Activated CD4-positive, alpha-beta T cell treated with anti-CD3 and anti-CD28 coated beads for 4 hours (primary cell): ENCODE measurements around the gene TENT5C.

Experiments used
- DNase-seq, 2 donors: peaks; one replicate each; pipeline ENCODE4 v3.0.0-alpha.2; 2020

Gene TENT5C

GRCh38 chr1:117573386-117574023, 32.3 kb upstream of the TENT5C start:
- no peak for DNase-seq

DNA sequence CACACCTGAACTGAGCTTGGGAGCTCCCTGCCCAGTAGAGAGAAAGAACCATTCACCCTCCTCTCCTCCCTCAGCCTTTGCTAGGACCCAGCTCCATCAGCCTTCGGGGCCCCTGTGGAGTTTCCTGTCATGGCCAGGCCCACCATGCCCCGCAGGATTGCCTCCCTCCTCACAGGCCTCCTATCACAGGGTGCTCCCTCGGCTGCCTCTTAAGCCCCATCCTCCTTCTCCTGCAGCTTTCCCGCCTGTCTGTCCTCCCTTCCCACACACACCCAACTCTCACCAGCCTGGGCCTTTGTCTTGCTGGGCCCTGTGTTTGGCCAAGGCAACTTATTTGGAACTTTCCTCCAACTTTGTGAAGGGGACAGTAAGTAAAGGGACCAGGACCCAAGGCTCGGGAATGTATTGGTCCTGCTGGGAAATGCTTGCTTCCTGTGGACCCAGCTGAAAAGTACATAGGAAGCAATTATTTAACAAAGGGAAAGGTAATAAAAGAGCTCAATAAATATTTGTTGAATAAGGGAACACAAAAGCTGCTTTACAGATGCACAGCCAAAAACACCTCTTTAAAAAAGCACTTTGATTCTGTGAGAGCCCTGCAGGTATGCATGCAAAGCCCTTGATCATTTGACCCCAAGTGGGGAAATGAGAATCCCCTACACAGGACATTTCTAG, 31.6 kb upstream of the TENT5C start:
- no peak for DNase-seq

DNA sequence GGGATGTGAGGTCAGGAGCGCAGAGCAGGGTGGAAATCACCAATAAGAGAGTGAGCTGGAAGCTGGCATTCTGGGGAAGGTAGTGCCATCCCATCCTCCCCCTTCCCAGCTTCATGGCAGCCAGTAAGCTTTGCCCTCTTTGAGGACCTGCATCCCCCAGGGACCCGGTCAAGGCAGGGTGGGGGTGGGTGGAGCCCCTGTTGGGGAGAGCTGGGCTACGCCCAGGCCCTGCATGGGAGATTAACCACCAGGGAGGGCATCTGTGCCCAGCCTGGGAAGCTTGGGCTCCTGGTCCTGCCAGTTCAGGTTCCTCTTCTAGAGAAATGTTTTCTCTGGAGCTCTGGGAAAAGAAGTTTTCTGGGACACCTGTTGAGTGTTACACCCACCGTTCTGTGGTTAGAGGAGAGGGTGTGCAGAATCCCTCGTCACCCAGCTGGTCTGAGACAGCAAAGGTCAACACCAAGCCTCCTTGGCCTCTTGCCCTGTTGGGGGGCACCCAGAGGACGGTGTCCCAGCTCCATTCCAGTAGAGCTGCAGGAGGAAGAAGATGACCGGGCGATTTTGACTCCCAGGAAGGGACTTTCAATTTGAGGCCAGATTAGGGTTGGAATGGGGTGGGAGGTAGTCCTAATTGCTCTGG, 30.1 kb upstream of the TENT5C start:
- DNase-seq: no peak

DNA sequence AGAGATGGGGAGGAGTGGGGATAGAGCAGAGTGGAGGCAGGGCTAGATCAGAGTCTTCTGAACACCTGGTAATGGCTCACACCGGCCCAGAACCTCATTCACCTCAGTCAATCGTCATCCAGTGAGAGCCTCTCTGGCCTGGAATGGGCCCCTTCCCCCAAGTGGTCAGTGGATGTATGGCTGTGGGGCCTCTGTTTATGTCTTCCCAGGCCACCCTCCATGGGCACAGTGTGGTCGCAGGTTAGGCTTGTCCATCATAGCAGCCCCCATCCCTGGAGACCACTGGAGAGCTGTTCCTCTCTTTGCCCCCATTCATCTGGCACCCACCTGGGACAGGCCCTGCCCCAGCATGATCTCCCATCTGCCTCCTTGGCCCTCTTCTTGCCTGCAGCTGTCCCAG, 29.6 kb upstream of the TENT5C start:
- DNase-seq: no peak

- no peak for DNase-seq
Observed at GRCh38 chr1:117577191-117577885, 28.5 kb upstream of the TENT5C start.

GRCh38 chr1:117578466-117578865, 27.4 kb upstream of the TENT5C start:
- no peak for DNase-seq

- DNase-seq: no peak
Observed at GRCh38 chr1:117579221-117579906, 26.5 kb upstream of the TENT5C start.

GRCh38 chr1:117580436-117580835, 25.4 kb upstream of the TENT5C start:
- no peak for DNase-seq

DNA sequence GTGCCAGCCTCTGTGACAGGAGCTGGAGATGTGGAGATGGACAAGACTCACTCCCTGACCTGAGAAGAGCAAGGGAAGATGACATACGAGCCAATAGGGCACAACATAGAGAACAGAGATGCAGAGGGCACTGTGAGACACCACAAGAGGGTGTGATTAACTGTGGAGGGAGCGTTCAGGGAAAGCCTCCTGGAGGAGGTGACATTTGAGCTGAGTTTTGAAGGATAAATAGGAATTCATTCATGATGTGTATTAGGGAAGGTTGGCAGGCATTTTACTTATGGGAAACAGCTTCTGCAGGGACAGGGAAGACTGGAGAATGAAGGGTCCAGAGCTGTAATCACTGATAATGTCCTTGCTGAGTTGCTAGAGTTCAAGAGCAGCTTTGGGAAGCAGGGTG, 25.0 kb upstream of the TENT5C start:
- no peak for DNase-seq

DNA sequence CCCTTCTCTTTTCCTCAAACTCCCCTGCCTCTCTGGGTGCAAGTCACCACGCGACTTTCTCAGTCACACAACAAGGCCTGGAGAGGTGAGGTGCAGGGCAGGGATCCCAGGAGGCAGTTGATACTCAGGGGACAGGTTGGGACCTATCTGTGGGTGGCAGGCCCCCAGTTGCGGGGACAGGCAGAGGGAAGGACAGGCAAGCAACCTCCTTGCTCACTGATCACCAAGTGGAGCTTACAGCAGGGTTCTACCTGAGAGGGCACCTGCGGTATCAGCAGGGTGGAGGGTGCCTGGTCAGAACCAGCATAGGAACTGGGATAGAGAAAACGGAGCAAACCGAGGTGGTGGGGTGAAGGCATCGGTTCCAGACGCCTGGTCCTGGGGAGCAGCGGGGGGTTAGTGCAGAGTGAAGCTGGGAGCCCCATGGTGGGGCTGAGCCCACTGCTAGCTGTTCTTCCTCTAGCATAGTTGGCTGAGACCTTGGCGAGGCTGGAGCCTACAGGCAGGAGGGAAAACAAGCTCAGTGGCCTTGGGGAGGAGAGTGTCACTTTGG, 24.4 kb upstream of the TENT5C start:
- DNase-seq: no peak

GRCh38 chr1:117582451-117582850, 23.4 kb upstream of the TENT5C start:
- DNase-seq: no peak

DNA sequence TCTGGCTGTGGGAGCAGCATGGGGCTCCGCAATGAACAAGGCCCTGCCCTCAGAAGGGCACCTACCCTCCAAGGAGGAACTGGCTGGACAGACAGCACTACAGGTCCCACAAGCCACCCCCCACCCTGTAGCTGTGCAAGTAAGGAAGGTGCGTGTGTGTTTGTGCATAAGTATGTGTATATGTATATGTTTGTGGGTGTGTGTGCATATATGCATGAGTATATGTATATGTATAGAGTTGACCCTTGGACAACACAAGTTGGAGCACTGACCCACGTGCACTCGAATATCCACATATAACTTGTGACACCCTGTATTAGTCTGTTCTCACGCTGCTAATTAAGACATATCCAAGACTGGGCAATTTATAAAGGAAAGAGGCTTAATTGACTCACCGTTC, 22.6 kb upstream of the TENT5C start:
- no peak for DNase-seq

GRCh38 chr1:117584181-117584580, 21.7 kb upstream of the TENT5C start:
- DNase-seq: no peak

DNA sequence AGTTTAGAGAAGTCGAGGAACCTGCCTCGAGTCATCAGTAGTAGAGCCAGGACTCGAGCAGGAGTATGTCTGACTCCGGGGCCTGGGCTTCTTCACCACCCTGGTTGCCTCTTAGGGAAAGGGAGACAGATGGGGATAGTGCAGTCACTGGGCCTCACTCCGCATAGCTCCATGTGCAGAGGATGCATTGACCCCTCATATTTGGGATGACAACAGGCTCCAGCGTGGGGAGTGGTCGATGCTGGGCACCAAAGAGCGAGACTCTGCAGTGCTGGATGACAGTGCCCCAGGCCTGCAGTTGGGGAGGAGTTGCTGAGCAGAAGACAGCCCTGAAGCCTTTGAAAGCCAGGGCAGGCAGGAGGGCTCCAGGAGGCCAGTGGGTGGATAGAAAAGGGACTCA, 20.8 kb upstream of the TENT5C start:
- no peak for DNase-seq

- DNase-seq: no peak
Observed at GRCh38 chr1:117586337-117586736, 19.5 kb upstream of the TENT5C start.

DNA sequence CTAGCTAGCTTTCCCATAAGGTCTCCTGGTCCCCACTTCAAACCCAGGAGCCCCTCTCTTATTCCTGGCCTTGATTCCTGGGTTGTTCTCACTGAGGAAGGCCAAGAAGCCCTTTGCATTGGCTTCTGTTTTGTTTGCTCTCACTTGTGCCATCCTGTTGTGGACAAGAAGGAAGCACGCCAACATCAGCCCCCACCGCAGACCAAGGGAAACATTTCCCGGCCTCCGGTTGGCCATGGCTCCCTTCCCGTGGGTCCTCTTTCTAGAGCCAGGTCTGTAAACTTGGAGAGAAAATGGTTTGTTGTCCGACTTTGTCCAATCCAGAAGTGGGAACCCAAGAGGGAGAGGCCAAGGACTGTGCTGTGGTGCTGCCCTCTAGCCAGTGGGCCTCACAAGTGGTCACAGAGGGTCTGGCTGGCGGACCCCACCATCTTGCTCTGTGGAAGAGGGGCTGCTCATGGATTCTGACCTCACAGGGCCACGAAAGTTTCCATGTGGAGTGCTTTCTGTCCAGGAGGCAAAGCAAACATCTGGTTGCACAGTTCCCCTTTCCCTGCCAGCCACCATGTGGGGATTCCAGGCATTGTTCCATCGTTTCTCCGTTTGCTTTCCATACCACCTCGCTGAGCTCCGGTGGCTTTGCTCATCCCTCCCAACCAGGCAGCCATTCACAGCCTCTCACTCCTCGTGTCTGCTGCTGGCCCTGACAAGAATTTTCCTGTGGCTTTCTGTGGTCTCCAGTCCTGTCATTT, 18.9 kb upstream of the TENT5C start:
- no peak for DNase-seq

GRCh38 chr1:117587499-117588356, 18.1 kb upstream of the TENT5C start:
- DNase-seq: no peak

GRCh38 chr1:117589544-117589943, 16.3 kb upstream of the TENT5C start:
- no peak for DNase-seq

DNA sequence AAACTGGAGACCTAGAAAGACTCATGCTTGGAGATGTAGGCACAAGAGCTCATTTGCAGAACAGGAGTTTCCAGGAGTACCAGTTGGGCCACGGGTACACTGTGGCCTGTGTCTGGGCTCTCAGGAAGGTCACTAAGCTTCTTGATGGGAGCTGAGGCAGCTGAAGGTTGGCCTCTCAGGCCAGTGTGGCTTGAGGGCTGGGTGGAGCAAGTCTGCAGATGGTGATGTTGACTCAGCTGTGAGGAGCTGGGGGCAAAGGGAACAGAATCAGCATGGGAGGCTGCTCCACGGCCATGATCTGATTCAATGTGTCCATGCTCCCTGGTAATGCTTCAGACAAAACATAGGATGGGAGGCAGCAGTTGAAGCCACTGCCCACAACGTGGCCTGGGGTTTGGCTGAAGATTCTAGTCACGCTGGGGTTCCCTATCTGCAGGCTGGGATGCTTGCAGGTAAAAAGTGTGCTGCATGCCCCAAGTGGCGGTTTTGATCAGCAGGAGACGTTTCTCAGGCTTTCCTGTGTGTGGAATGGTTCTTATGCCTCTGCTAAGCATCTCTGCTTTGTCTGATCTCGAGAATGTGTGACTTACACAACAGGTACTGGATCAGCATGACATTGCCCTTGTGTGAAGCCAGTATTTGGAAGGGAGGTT, 15.4 kb upstream of the TENT5C start:
- no peak for DNase-seq

- DNase-seq: no peak
Observed at GRCh38 chr1:117591252-117591651, 14.6 kb upstream of the TENT5C start.

GRCh38 chr1:117592155-117592554, 13.7 kb upstream of the TENT5C start:
- DNase-seq: no peak
